Stomach (tissue), 9 donors: ENCODE measurements around the gene PIAS2. TPM values are rescaled to one million over a fixed set of nuclear protein-coding genes. Genes with fewer than 3 reads are reported as not detected.
"Not testable (repeated sequence)": the region's sequence is repeated elsewhere in the genome, so short reads cannot be mapped to it uniquely, and the experiment has no call there.

ENCODE experiments used
- DNase-seq, 2 donors: peaks; one replicate each; pipeline versions ENCODE4 v3.0.0 to v3.0.0-alpha.2; 2013 to 2019
- H3K27ac ChIP-seq, 5 donors: fragments of 200-600 bp in 4 of 5; sonication (generic) in 4 of 5; one replicate each; pipeline ENCODE4 v1.5.1; 2013 to 2019; ENCODE audit warnings: mild to moderate bottlenecking in 1 of 5, moderate library complexity in 1 of 5
- H3K27me3 ChIP-seq, 3 donors: fragments of 200-600 bp; sonication (generic); one replicate each; pipeline ENCODE4 v1.5.1; 2017 to 2019; ENCODE audit warnings: mixed run types in 1 of 3
- H3K36me3 ChIP-seq, 4 donors: fragments of 200-600 bp; sonication (generic); 1 replicate in 3 of 4; 2 replicates in 1 of 4; pipeline ENCODE4 v1.5.1; 2016 to 2019
- H3K4me1 ChIP-seq, 4 donors: fragments of 200-600 bp; sonication (generic); one replicate each; pipeline ENCODE4 v1.5.1; 2016 to 2019
- H3K4me3 ChIP-seq, 4 donors: fragments of 200-600 bp; sonication (generic) in 3 of 4; one replicate each; pipeline ENCODE4 v1.5.1; 2016 to 2019; ENCODE audit warnings: mild to moderate bottlenecking in 1 of 4
- H3K9me3 ChIP-seq, 4 donors: fragments of 200-600 bp; sonication (generic); one replicate each; pipeline ENCODE4 v1.5.1; 2016 to 2019
- EP300 ChIP-seq: sonication (generic); formaldehyde crosslinking; IDR thresholded peaks from one replicate; pipeline ENCODE4 v1.6.1; 2017; ENCODE audit warnings: antibody characterized with exemption
- POLR2A ChIP-seq, 4 donors: fragments of 450-650 bp; IDR thresholded peaks; one replicate each; pipeline ENCODE4 v1.6.1; 2016; ENCODE audit warnings: antibody characterized with exemption in 4 of 4, control low read depth in 2 of 4, mild to moderate bottlenecking in 1 of 4, moderate library complexity in 1 of 4
- POLR2AphosphoS5 ChIP-seq, 3 donors: sonication (generic); formaldehyde crosslinking; IDR thresholded peaks; one replicate each; pipeline ENCODE4 v1.6.1; 2016; ENCODE audit warnings: antibody characterized with exemption in 3 of 3
- WGBS, 5 donors: extraction: QIAGEN DNeasy Blood & Tissue Kit in 3 of 5; methylation state at CpG; one replicate each; pipeline versions ENCODE4 v1.1.5 to v1.1.7; 2013 to 2018; 5-methylcytosine and 5-hydroxymethylcytosine counted together
- intact Hi-C: fragments of 100-400 bp; cut with DNase I; formaldehyde crosslinking; loops from one replicate; pipeline ENCODE4 v1.15.1; 2023; ENCODE audit warnings: low total_unique reads
- polyA plus RNA-seq, 3 donors: library from polyadenylated mRNA; stranded (reverse); fragments of 200-250 nt; gene quantifications; one replicate each; pipeline ENCODE4 v1.2.3, GENCODE V29; 2013
- total RNA-seq, 5 donors: library from RNA; depleted of rRNA; stranded (reverse); fragments of >200 nt; gene quantifications; one replicate each; pipeline versions ENCODE4 v1.1.0 to v1.2.3, GENCODE V29; 2014 to 2016
- TF ChIP-seq, protein P1 (sequence below), 7 experiments: fragments of 450-650 bp in 4 of 7; fragments of 200-600 bp in 3 of 7; sonication (generic) in 3 of 7; IDR thresholded peaks; one replicate each; pipeline ENCODE4 v1.5.1; 2016 to 2019; ENCODE audit warnings: antibody characterized with exemption in 7 of 7, control low read depth in 2 of 7, mild to moderate bottlenecking in 1 of 7
- donor health status: healthy with polysubstance abuse.
- donor health status: Bipolar disorder and iron deficiency.
- donor health status: healthy.

The PIAS2 gene
- total and polyA plus RNA-seq, 8 donors = 3.4 to 83.4 (median 31.4) TPM

DNA sequence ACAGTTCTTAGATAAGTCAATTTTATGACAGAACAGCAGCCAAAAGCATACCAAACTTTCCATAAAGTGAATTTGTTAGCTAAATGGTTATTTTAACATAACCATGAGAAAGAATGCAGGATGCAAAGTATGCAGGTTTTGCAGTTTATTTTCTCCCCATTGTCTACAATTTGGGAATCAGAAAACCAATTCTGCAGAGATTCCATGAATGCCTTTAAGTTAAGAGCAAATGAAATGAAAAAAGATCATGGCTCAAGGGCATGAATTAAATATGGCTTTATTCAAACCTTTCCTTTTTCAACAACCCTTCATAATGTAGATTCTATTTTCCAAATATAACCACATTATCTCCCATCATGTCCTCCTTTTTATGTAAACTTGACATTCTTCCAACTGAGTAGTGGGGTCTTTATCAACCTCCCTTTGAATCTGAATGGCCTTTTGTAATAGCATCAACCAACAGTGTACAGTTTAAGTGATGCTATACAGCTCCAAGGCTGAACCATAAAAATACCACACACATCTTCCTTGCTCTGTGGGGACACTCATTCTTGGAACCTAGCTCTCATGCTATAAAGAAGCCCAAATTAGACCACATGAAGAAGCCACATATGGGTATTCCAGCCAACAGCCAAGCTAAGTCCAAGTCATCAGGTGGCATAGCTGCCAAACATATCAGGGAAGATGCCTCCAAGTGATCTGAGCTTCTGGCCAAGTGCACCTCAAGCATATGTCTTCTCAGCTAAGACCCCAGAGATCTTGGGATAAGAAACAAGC, 49.8 kb downstream of the PIAS2 start:
- peaks cover 0 to 23% (median 12%) of the 10 kb centered on the region in 4 donors for H3K36me3 ChIP-seq
- H3K27ac ChIP-seq = no peak overlapping the region
- H3K4me3 ChIP-seq = no peak overlapping the region
- intact Hi-C loops = no loop called here
- no peak for DNase-seq
- H3K9me3 ChIP-seq = peaks cover 9 to 24% (median 19%) of the 10 kb centered on the region in 4 donors
- TF ChIP-seq, protein P1, sequence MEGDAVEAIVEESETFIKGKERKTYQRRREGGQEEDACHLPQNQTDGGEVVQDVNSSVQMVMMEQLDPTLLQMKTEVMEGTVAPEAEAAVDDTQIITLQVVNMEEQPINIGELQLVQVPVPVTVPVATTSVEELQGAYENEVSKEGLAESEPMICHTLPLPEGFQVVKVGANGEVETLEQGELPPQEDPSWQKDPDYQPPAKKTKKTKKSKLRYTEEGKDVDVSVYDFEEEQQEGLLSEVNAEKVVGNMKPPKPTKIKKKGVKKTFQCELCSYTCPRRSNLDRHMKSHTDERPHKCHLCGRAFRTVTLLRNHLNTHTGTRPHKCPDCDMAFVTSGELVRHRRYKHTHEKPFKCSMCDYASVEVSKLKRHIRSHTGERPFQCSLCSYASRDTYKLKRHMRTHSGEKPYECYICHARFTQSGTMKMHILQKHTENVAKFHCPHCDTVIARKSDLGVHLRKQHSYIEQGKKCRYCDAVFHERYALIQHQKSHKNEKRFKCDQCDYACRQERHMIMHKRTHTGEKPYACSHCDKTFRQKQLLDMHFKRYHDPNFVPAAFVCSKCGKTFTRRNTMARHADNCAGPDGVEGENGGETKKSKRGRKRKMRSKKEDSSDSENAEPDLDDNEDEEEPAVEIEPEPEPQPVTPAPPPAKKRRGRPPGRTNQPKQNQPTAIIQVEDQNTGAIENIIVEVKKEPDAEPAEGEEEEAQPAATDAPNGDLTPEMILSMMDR (IDR thresholded peaks at IDR 0.05) = no peak
- TF ChIP-seq POLR2AphosphoS5 (IDR thresholded peaks at IDR 0.05) = no peak
- no peak for TF ChIP-seq POLR2A (IDR thresholded peaks at IDR 0.05)
- TF ChIP-seq EP300 = no peak
- H3K27me3 ChIP-seq = no peaks in the 10 kb centered on the region
- no peaks in the 10 kb centered on the region for H3K4me1 ChIP-seq

DNA sequence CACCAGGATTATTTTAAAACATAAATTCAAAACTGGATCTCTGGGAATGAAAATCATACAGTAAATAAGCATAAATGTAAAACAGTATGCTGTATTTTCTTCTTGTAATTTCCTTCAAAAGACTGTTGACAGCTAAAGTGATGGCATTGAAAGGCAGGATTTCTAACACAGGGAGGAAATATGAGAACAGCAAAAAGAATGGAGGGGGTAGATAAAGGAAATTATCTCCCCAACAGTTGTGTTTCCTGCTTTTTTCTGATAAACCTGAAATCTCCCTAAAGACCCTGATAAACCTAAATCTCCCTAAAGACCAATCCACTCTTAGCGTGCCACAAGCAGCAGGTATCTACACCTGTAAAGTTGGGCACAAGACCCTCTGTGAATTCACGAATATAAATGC, 50.8 kb downstream of the PIAS2 start:
- H3K36me3 ChIP-seq = peaks cover 0 to 23% (median 12%) of the 10 kb centered on the region in 4 donors
- TF ChIP-seq POLR2AphosphoS5 (IDR thresholded peaks at IDR 0.05) (no peak), EP300 (no peak), POLR2A (IDR thresholded peaks at IDR 0.05) (no peak)
- TF ChIP-seq, protein P1 (IDR thresholded peaks at IDR 0.05) = no peak
- no peak overlapping the region for H3K4me3 ChIP-seq
- no peaks in the 10 kb centered on the region for H3K27me3 ChIP-seq
- WGBS, 5 donors = 64 to 84% (median 77%) methylated on average over 2 of the region's 2 CpGs
- H3K4me1 ChIP-seq = no peaks in the 10 kb centered on the region
- H3K9me3 ChIP-seq = peaks cover 9 to 24% (median 19%) of the 10 kb centered on the region in 4 donors
- no peak for DNase-seq
- H3K27ac ChIP-seq = no peak overlapping the region
- intact Hi-C loops = no loop called here

DNA sequence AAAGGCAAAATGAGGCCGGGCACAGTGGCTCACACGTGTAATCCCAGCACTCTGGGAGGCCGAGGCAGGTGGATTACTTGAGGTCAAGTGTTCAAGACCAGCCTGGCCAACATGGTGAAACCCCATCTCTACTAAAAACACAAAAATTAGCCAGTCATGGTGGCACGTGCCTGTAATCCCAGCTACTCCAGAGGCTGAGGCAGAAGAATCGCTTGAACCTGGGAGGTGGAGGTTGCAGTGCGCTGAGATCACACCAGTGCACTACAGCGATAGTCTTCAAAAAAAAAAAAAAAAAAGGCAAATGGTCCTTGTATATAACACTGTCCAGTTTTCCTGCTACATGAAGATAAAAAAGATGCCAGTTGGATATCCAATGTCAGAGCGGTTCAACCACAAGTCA, 52.1 kb downstream of the PIAS2 start:
- H3K27me3 ChIP-seq, H3K4me3 ChIP-seq, H3K27ac ChIP-seq, DNase-seq, intact Hi-C loops, H3K4me1 ChIP-seq: not testable (repeated sequence)
- H3K36me3 ChIP-seq = peaks cover 0 to 23% (median 12%) of the 10 kb centered on the region in 4 donors
- H3K9me3 ChIP-seq = peaks cover 9 to 24% (median 19%) of the 10 kb centered on the region in 4 donors
- WGBS, 5 donors = 95 to 98% (median 96%) methylated on average over 8 of the region's 8 CpGs

DNA sequence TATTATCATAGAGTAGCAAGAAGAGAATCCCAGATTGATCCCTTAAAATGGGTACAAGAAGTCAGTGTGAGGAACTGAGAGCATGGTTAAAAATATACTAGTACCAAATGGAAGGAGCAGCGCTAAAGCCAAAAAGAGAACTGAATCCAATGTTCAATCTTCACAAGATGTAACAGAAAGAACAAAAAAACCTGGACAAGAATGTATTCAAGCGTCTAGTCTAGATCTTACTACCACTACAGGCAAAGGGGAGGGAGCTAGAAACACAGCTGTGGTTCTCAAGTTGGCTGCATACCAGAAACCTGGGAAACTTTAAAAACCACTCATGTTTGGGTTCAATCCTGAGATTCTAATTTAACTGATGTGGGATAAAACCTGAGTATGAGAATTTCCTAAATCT, 57.5 kb downstream of the PIAS2 start:
- no peak for DNase-seq
- intact Hi-C loops = no loop called here
- TF ChIP-seq, protein P1 (IDR thresholded peaks at IDR 0.05) = no peak
- TF ChIP-seq EP300 (no peak), POLR2AphosphoS5 (IDR thresholded peaks at IDR 0.05) (no peak), POLR2A (IDR thresholded peaks at IDR 0.05) (no peak)
- H3K4me3 ChIP-seq = no peak overlapping the region
- no peaks in the 10 kb centered on the region for H3K9me3 ChIP-seq
- peaks cover 0 to 26% (median 16%) of the 10 kb centered on the region in 4 donors for H3K36me3 ChIP-seq
- H3K27me3 ChIP-seq = no peaks in the 10 kb centered on the region
- 76 to 87% (median 83%) methylated on average over 2 of the region's 2 CpGs for WGBS, 5 donors
- peaks cover 0 to 11% (median 5%) of the 10 kb centered on the region in 4 donors for H3K4me1 ChIP-seq
- H3K27ac ChIP-seq = no peak overlapping the region

DNA sequence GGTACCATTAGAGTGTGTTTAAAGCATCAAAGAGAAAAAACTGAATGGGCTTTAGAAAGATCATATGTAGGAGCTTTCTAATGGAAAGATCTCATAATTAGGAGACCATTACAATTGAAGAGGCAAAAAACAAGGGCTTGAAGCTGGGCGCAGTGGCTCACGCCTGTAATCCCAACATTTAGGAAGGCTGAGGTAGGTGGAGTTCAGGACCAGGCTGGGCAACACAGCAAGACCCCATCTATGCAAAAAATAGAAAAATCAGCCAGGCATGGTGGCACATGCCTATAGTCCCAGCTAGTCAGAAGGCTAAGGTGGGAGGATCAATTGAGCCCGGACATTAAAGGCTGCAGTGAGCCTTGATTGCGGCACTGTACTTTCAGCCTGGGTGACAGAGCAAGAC, 59.0 kb downstream of the PIAS2 start:
- no peaks in the 10 kb centered on the region for H3K27me3 ChIP-seq
- no peak overlapping the region for H3K4me3 ChIP-seq
- intact Hi-C loops = no loop called here
- H3K9me3 ChIP-seq = no peaks in the 10 kb centered on the region
- 96 to 99% (median 96%) methylated on average over 4 of the region's 4 CpGs for WGBS, 5 donors
- peaks cover 5 to 40% (median 28%) of the 10 kb centered on the region in 4 donors for H3K36me3 ChIP-seq
- peaks cover 0 to 11% (median 5%) of the 10 kb centered on the region in 4 donors for H3K4me1 ChIP-seq
- H3K27ac ChIP-seq = no peak overlapping the region
- DNase-seq = no peak
- TF ChIP-seq POLR2A (IDR thresholded peaks at IDR 0.05) (no peak), POLR2AphosphoS5 (IDR thresholded peaks at IDR 0.05) (no peak), EP300 (no peak)
- TF ChIP-seq, protein P1 (IDR thresholded peaks at IDR 0.05) = no peak
